T-helper 2 cell treated with Interferon-gamma antibody and Interleukin-4, amounts not matched to agents 5 μg/mL and 100 μg/mL, for 36 hours (primary cell): Measurements from ENCODE around the gene SCGB3A2.
"Not testable (repeated sequence)": the region's sequence is repeated elsewhere in the genome, so short reads cannot be mapped to it uniquely, and the experiment has no call there.

Experiments
- DNase-seq: peaks from one replicate; pipeline ENCODE4 v3.0.0; 2021; ENCODE audit warnings: low spot score
- H3K27ac Mint-ChIP-seq: one replicate; pipeline ENCODE4 v1.8.0; 2021; ENCODE audit warnings: mild to moderate bottlenecking, mixed read lengths
- H3K27me3 Mint-ChIP-seq: one replicate; pipeline ENCODE4 v1.8.0; 2021; ENCODE audit warnings: low read depth, mixed read lengths
- H3K36me3 Mint-ChIP-seq: one replicate; pipeline ENCODE4 v1.8.0; 2021; ENCODE audit warnings: low read depth, mixed read lengths
- H3K4me1 Mint-ChIP-seq: one replicate; pipeline ENCODE4 v1.8.0; 2021; ENCODE audit warnings: low read depth, mixed read lengths
- H3K4me3 Mint-ChIP-seq: one replicate; pipeline ENCODE4 v1.8.0; 2022; ENCODE audit warnings: mild to moderate bottlenecking, moderate library complexity, mixed read lengths
- H3K9me3 Mint-ChIP-seq: one replicate; pipeline ENCODE4 v1.8.0; 2021; ENCODE audit warnings: mixed read lengths

The SCGB3A2 gene

GRCh38 chr5:147854894-147855773 lies 23.4 kb upstream of the SCGB3A2 start:
- no peaks in the 10 kb centered on the region for H3K36me3 Mint-ChIP-seq
- H3K4me3 Mint-ChIP-seq = no peak overlapping the region
- no peak overlapping the region for H3K27ac Mint-ChIP-seq
- no peaks in the 10 kb centered on the region for H3K9me3 Mint-ChIP-seq
- DNase-seq = no peak
- peaks cover 11% of the 10 kb centered on the region for H3K27me3 Mint-ChIP-seq
- peaks cover 4% of the 10 kb centered on the region for H3K4me1 Mint-ChIP-seq

- H3K4me3 Mint-ChIP-seq = no peak overlapping the region
These were observed 22.8 kb upstream of the SCGB3A2 start for GRCh38 chr5:147855774-147856069.

GRCh38 chr5:147856801-147857200 lies 21.7 kb upstream of the SCGB3A2 start:
- Mint-ChIP-seq H3K27ac (no peak overlapping the region), H3K9me3 (no peaks in the 10 kb centered on the region), H3K4me3 (no peak overlapping the region), H3K27me3 (peaks cover 15% of the 10 kb centered on the region), H3K4me1 (peaks cover 4% of the 10 kb centered on the region), H3K36me3 (no peaks in the 10 kb centered on the region)
- DNase-seq = no peak

More at GRCh38 chr5:147855774-147856069, 22.8 kb upstream of the SCGB3A2 start:
- Mint-ChIP-seq H3K9me3 (no peaks in the 10 kb centered on the region), H3K27me3 (peaks cover 11% of the 10 kb centered on the region), H3K36me3 (no peaks in the 10 kb centered on the region), H3K27ac (no peak overlapping the region), H3K4me1 (peaks cover 4% of the 10 kb centered on the region)
- DNase-seq = no peak

GRCh38 chr5:147857302-147858129 lies 21.0 kb upstream of the SCGB3A2 start:
- H3K27ac Mint-ChIP-seq = no peak overlapping the region
- peaks cover 15% of the 10 kb centered on the region for H3K27me3 Mint-ChIP-seq
- H3K9me3 Mint-ChIP-seq = no peaks in the 10 kb centered on the region
- H3K4me1 Mint-ChIP-seq = peaks cover 4% of the 10 kb centered on the region
- DNase-seq = peak; percentile 10
- no peaks in the 10 kb centered on the region for H3K36me3 Mint-ChIP-seq
- no peak overlapping the region for H3K4me3 Mint-ChIP-seq

GRCh38 chr5:147858565-147858964 lies 19.9 kb upstream of the SCGB3A2 start:
- Mint-ChIP-seq H3K27ac (no peak overlapping the region), H3K36me3 (no peaks in the 10 kb centered on the region), H3K9me3 (no peaks in the 10 kb centered on the region), H3K4me3 (no peak overlapping the region), H3K27me3 (peaks cover 17% of the 10 kb centered on the region), H3K4me1 (peaks cover 4% of the 10 kb centered on the region)
- DNase-seq = no peak

GRCh38 chr5:147859962-147860640 lies 18.4 kb upstream of the SCGB3A2 start:
- H3K27me3 Mint-ChIP-seq = peaks cover 17% of the 10 kb centered on the region

GRCh38 chr5:147860641-147861025 lies 17.9 kb upstream of the SCGB3A2 start:
- Mint-ChIP-seq H3K9me3 (no peaks in the 10 kb centered on the region), H3K4me1 (peaks cover 4% of the 10 kb centered on the region), H3K36me3 (no peaks in the 10 kb centered on the region), H3K27me3 (peaks cover 15% of the 10 kb centered on the region), H3K27ac (no peak overlapping the region), H3K4me3 (no peak overlapping the region)
- no peak for DNase-seq

More at GRCh38 chr5:147859962-147860640, 18.4 kb upstream of the SCGB3A2 start:
- peaks cover 4% of the 10 kb centered on the region for H3K4me1 Mint-ChIP-seq
- no peak for DNase-seq
- no peak overlapping the region for H3K27ac Mint-ChIP-seq
- H3K36me3 Mint-ChIP-seq = no peaks in the 10 kb centered on the region
- H3K4me3 Mint-ChIP-seq = no peak overlapping the region
- no peaks in the 10 kb centered on the region for H3K9me3 Mint-ChIP-seq

- no peak for DNase-seq
- no peaks in the 10 kb centered on the region for H3K9me3 Mint-ChIP-seq
- no peak overlapping the region for H3K4me3 Mint-ChIP-seq
- no peak overlapping the region for H3K27ac Mint-ChIP-seq
- H3K4me1 Mint-ChIP-seq = no peaks in the 10 kb centered on the region
- peaks cover 9% of the 10 kb centered on the region for H3K27me3 Mint-ChIP-seq
- H3K36me3 Mint-ChIP-seq = no peaks in the 10 kb centered on the region
These were observed 14.9 kb upstream of the SCGB3A2 start for GRCh38 chr5:147863454-147864158.

- Mint-ChIP-seq H3K27ac (no peak overlapping the region), H3K36me3 (no peaks in the 10 kb centered on the region), H3K9me3 (no peaks in the 10 kb centered on the region), H3K27me3 (no peaks in the 10 kb centered on the region), H3K4me3 (no peak overlapping the region), H3K4me1 (no peaks in the 10 kb centered on the region)
- DNase-seq = no peak
These were observed 9.4 kb upstream of the SCGB3A2 start for GRCh38 chr5:147869112-147869511.

- DNase-seq, H3K4me1 Mint-ChIP-seq, H3K4me3 Mint-ChIP-seq, H3K9me3 Mint-ChIP-seq, H3K36me3 Mint-ChIP-seq, H3K27me3 Mint-ChIP-seq, H3K27ac Mint-ChIP-seq: not testable (repeated sequence)
These were observed 8.6 kb upstream of the SCGB3A2 start for GRCh38 chr5:147869892-147870291.

- H3K36me3 Mint-ChIP-seq, H3K27ac Mint-ChIP-seq, H3K27me3 Mint-ChIP-seq, H3K4me1 Mint-ChIP-seq, H3K9me3 Mint-ChIP-seq, DNase-seq, H3K4me3 Mint-ChIP-seq: not testable (repeated sequence)
These were observed 6.4 kb upstream of the SCGB3A2 start for GRCh38 chr5:147871980-147872549.

GRCh38 chr5:147872744-147873435 lies 5.6 kb upstream of the SCGB3A2 start:
- not testable (repeated sequence) for H3K4me3 Mint-ChIP-seq, H3K4me1 Mint-ChIP-seq, H3K27ac Mint-ChIP-seq, H3K27me3 Mint-ChIP-seq, H3K36me3 Mint-ChIP-seq, H3K9me3 Mint-ChIP-seq, DNase-seq
